Measurements from ENCODE around the gene PSMA7.
"Not testable (repeated sequence)": the region's sequence is repeated elsewhere in the genome, so short reads cannot be mapped to it uniquely, and the experiment has no call there.

Gene PSMA7

DNA sequence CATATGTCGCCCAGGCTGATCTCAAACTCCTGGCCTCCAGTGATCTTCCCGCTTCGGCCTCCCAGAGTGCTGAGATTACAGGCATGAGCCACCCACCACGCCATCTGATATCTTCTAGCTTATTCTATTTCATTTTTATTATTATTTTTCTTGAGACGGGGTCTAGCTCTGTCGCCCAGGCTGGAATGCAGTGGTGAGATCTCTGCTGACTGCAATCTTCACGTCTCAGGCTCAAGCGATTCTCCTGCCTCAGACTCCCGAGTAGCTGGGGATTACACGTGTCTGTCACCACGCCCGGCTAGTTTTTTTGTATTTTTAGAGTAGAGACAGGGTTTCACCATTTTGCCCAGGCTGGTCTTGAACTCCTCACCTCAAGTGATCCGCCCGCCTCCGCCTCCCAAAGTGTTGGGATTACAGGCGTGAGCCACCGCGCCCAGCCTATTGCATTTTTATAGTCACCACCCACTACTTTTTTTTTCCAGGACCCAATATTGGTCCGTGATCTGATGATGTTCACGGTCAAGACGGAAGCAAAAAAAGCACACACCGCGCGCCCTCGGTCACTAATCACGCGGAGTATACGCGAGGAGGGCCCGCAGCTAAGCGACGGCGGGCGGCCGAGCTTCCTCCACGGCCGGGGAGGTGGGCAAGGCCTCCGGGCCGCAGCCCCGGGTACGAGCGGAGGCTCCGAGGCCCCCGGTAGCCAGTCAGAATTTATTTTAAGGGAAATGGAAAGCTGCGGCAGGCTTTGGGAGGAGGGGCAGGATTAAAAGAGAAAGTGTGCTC is 22.0 kb downstream of the PSMA7 start:
- DNase-seq (ENCODE audit: low read depth in 4 of 4, low spot score in 1 of 4) = no peak

GRCh38 chr20:62120365-62120762 is 22.8 kb downstream of the PSMA7 start:
- DNase-seq (ENCODE audit: low read depth in 4 of 4, low spot score in 1 of 4) = no peak

DNA sequence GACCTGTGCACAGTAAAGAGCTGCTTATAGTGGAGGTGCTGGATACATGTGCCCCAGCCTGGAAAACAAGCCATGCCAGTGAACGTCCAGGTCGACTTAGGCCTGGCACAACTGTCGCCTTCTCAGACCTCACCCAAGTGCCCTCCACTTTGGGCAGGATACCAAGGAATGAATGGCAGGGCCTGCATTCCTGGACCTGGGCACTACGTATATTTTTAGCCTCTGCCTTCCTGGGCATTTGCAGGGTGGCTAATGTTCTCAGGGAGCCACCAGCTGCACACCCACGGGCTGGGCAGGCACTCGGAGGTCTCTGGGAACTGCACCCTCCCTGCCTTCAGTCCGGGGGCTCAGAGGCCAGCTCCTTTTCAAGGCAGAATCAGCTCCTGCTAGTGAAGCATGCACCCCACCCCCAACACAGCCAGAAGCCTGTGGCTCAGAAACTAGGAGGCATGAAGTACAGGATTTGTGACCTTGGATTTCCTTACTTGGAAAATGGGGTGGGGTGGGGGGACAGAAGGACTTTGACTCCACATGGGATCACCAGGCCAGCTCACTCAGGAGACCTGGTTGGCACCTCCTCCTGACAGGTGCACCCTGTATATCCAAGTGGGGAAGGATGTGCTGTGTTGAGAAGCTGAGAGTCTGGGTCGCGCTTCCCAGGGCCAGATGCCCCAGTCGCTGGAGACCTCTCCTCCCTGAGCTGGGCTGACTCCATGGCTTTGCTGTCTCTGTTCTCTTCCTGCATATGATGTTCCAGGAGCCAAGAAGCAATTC is 23.4 kb downstream of the PSMA7 start:
- DNase-seq (ENCODE audit: low read depth in 4 of 4, low spot score in 1 of 4) = no peak

DNA sequence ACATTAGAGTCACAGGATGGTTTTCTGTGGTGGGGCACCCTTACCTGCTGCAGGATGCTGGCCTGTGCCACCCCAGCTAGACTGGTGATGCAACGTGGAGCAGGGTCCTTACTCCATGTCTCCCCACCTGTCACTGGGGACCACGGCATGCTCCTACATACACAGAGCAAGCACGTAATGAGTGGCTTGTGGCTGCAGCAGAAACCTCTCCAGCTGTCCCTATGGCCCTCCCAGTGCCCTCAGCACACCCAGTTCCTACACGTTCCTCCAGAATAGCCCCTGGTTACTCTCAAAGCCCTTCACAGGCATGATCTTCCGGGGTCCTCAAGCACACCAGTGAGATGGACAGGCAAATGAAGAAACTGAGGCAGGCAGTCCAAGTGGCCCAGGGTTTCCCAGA is 24.1 kb downstream of the PSMA7 start:
- no peak for DNase-seq (ENCODE audit: low read depth in 4 of 4, low spot score in 1 of 4)

DNA sequence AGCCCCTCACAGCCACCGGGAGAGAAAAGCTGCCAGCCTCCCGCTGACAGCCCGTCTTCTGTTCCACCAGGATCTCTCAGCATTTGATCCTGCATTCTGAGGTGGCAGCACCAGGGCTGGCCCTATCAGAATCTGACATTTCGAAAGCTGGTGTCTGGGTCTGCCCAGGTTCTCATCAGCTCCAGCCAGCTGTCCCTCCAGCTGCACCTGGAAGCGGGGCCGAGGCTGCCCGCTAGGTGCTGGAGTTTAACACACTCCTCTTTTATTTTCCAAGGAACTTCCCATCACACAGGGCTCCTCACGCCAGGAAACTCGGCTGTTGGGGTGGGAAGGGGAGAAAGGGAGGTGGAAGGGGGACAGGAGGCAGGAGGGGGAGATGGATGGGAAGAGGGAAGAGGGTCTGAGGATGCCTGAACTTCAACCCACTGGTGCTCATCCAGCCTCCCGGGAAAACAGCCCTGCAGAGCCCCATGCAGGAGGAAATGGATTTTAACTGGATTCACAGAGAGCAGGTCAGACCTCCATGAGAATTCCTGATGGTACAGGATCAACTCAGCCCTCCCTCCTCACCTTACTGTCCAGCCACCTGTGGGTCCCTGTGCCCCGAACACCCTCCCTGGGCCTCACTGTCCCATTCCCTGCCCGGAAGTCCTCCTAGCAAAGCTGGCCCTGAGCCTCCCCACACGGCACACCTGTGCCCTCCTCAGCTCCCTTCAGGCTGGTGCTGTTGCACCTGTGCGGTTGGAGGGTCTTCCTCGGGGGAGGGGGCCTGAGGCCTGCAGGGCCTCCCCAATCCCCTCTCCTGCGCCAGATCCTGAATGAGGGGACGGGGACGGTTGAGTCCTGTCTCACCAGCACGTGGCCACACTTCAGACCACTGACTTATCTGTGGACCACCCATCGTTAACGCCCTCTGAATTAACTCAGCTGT is 24.8 kb downstream of the PSMA7 start:
- DNase-seq (ENCODE audit: low read depth in 4 of 4, low spot score in 1 of 4) = no peak

GRCh38 chr20:62117658-62118057 is 25.5 kb downstream of the PSMA7 start:
- DNase-seq (ENCODE audit: low read depth in 4 of 4, low spot score in 1 of 4) = no peak

DNA sequence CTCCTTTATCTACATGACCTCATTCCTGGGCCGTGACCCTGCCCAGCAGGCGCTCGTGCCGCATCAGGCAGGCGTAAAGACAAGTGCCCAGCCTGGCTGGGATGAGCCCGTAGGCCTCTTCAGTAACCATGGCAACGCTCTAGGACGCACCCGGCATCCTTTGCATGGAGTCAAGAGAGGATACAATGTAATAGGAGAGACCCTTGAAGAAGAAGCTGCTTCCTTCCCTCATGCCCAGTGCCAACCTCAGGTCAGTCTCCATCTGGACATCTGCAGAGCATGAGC is 25.9 kb downstream of the PSMA7 start:
- no peak for DNase-seq (ENCODE audit: low read depth in 4 of 4, low spot score in 1 of 4)

DNA sequence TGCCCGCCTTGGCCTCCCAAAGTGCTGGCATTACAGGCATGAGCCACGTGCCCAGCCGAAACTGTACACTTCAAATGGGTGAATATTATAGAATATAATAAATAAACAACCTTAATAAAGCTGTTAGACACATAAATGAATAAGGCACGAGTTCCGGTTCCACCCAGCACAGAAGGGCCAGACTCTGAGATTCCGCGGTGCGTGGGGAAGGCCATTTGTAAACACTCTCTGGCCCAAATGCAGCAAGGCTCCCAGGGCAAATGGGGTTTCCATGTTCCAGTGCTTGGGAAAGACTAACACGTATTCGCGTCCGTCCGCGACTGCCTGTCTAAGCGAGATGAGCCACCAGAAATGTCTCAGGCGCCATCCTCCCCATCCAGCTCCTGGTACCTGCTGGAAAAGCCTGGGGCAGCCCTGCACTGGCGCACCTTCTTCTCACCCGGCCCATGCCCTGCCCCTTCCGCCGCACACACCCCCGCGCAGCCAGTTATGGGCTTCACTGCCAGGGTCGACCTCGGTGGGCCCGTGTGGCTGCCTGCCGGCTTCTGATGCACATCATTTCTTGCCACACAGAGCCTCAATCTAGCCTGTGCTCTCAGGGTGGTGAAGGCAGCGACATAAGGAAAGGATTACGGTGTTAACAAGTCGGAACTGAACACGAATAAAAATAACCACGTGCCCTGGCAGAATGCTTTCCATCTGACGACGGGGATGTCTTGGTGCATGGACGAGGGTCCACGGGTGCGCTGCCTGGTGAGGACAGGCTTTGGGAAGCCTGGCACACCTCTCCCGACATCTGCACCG is 26.4 kb downstream of the PSMA7 start:
- no peak for DNase-seq (ENCODE audit: low read depth in 4 of 4, low spot score in 1 of 4)

- not testable (repeated sequence) for DNase-seq (ENCODE audit: low read depth in 4 of 4, low spot score in 1 of 4)
Measured at GRCh38 chr20:62115800-62116407, 27.3 kb downstream of the PSMA7 start.

- DNase-seq (ENCODE audit: low read depth in 4 of 4, low spot score in 1 of 4) = no peak
Measured at GRCh38 chr20:62114894-62115293, 28.3 kb downstream of the PSMA7 start.

DNA sequence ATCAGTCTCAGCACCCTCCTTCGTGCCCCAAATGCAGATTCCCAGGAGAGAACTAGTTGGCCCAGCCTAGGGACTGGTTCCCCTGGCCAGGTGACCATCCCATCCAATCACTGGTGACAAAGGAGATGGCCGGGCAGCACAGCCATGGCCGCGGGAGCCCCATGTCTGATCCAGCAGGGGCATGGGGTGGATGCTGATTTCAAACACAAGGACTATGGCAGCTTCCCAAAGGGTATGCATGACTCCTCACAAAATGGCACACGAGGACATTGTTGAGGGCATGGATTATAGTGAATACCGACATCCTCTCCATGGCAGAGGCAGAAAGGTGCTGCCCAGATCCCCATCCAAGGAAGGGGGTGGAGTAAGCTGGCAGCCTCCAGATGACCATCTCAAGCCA is 30.8 kb downstream of the PSMA7 start:
- DNase-seq (ENCODE audit: low read depth in 4 of 4, low spot score in 1 of 4) = no peak

DNA sequence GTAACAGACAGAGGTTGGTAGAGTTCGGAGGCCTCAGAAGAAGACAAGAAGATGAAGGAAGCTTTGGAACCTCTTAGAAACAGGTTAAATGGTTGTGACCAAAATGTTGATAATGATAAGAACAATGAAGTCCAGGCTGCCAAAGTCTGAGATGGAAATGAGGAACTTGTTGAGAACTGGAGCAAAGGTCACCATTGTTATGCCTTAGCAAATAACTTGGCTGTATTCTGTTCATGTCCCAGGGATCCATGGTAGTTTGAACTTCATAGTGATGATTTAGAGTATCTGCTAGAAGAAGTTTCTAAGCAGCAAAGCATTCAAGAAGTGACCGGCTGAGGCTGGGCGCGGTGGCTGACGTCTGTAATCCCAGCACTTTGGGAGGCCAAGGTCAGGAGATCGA is 32.0 kb downstream of the PSMA7 start:
- no peak for DNase-seq (ENCODE audit: low read depth in 4 of 4, low spot score in 1 of 4)

DNA sequence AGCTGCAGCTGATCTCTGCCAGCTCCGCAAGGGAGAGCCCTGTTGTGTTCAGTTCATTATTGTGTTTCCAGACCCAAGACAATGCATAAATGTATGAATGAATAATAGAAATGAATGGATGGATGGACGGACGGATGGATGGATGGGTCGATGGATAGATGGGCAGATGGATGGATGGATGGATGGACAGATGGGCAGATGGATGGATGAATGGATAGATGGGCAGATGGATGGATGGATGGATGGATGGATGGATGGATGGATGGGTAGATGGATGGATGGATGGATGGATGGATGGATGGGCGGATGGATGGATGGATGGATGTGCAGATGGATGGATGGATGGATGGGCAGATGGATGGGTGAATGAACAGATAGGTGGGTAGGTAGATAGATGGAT is 37.6 kb downstream of the PSMA7 start:
- no peak for DNase-seq (ENCODE audit: low read depth in 4 of 4, low spot score in 1 of 4)

DNA sequence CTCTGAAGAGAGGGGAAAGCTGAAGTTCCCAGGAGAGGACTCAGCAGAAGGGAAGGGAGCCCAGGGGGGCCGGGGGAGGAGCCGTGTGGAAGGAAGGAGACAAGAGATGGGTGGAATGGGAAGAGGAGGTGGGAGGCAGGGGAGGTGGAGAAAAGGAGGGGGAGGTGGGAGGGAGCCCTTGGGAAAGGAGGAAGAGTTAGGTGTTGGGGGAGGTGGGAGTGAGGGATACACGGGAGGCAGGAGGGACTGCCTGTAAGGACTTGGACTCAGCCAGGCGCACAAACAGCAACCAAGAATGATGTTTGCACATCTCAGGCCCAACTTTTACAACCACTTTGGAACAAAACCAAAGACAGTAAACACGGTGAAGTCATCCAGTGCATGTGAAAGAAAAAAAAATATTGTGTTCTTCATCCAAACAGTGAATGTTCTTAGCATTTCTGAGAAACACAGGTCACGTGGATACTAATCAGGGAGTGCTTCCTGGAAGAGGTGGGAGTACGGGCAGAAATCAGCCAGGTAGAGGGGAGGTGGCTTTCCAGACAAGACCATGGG is 38.3 kb downstream of the PSMA7 start:
- DNase-seq (ENCODE audit: low read depth in 4 of 4, low spot score in 1 of 4) = no peak

GRCh38 chr20:62104234-62104789 is 38.9 kb downstream of the PSMA7 start:
- DNase-seq (ENCODE audit: low read depth in 4 of 4, low spot score in 1 of 4) = no peak

GRCh38 chr20:62103508-62104233 is 39.5 kb downstream of the PSMA7 start:
- no peak for DNase-seq (ENCODE audit: low read depth in 4 of 4, low spot score in 1 of 4)

GRCh38 chr20:62101078-62101477 is 42.1 kb downstream of the PSMA7 start:
- DNase-seq (ENCODE audit: low read depth in 4 of 4, low spot score in 1 of 4) = no peak

DNA sequence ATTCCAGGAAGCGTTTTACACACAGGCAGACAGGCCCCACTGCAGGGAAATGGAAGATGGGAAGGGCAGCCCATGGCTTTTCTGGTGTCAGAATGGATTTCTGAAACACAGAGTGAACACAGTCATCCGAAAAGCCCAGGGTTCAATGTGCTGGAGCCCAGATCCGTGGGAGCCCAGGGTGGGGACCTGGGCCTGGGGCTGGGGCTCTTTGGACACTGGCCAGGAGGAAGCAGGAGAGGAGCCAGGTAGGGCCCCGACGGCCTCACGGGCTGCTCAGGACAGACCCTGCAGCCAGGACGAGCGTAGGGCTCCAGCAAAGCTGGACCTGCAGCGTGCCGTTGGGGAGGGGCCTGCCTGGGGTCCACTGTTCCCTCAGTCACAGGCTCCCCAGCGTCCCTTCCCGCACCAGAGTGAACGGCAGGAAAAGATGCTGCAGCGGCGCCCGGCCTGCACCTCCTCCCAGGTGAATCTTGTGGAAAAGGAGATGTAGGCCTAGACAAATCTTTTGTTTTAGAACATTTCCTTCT is 45.2 kb downstream of the PSMA7 start:
- DNase-seq (ENCODE audit: low read depth in 4 of 4, low spot score in 1 of 4) = no peak

Measured in stimulated activated CD4-positive, alpha-beta T cell treated with anti-CD3 and anti-CD28 coated beads, Interleukin-1b, Interleukin-23, amount 100 ng/mL, for 24 hours (primary cell).